Natural killer cell (primary cell): Measurements from ENCODE around the gene FAAH. TPM values are rescaled to one million over a fixed set of nuclear protein-coding genes. Genes with fewer than 3 reads are reported as not detected.

Source experiments
- ATAC-seq, 3 donors: fragments of 150-1000 bp in 2 of 3; fragments of 200-7000 bp in 1 of 3; cut with Tn5 transposase; 1 replicate in 1 of 3; 2 replicates in 2 of 3; pipeline ENCODE4 v1.10.0; 2021; ENCODE audit warnings: mild to moderate bottlenecking in 2 of 3, moderate library complexity in 2 of 3
- DNase-seq, 2 donors: peaks; one replicate each; pipeline versions ENCODE4 v3.0.0 to v3.0.0-alpha.2; 2013 to 2021; ENCODE audit warnings: mixed read lengths in 1 of 2
- H3K27ac ChIP-seq: one replicate; pipeline ENCODE4 v1.5.1; 2013; ENCODE audit warnings: mild to moderate bottlenecking, low read length
- H3K27me3 ChIP-seq: one replicate; pipeline ENCODE4 v1.6.1; 2013; ENCODE audit warnings: low read length; ENCODE audit not compliant: control insufficient read depth, insufficient read depth
- H3K36me3 ChIP-seq: one replicate; pipeline ENCODE4 v1.6.1; 2013; ENCODE audit warnings: low read length; ENCODE audit not compliant: control insufficient read depth, insufficient read depth
- H3K4me1 ChIP-seq: one replicate; pipeline ENCODE4 v1.6.1; 2013; ENCODE audit warnings: low read length; ENCODE audit not compliant: control insufficient read depth, insufficient read depth
- H3K4me3 ChIP-seq: one replicate; pipeline ENCODE4 v1.5.1; 2013; ENCODE audit warnings: low read length
- H3K9me3 ChIP-seq: one replicate; pipeline ENCODE4 v1.6.1; 2013; ENCODE audit warnings: low read length; ENCODE audit not compliant: control insufficient read depth, insufficient read depth
- H3K27ac Mint-ChIP-seq, 2 donors: one replicate each; pipeline ENCODE4 v1.8.0; 2022; ENCODE audit warnings: mild to moderate bottlenecking in 2 of 2, mixed read lengths in 2 of 2, moderate library complexity in 1 of 2
- H3K27me3 Mint-ChIP-seq, 2 donors: one replicate each; pipeline ENCODE4 v1.8.0; 2022; ENCODE audit warnings: low read depth in 2 of 2, mixed read lengths in 2 of 2
- H3K36me3 Mint-ChIP-seq: one replicate; pipeline ENCODE4 v1.8.0; 2022; ENCODE audit warnings: mixed read lengths
- H3K4me1 Mint-ChIP-seq, 2 donors: one replicate each; pipeline ENCODE4 v1.8.0; 2022; ENCODE audit warnings: mixed read lengths in 2 of 2
- H3K4me3 Mint-ChIP-seq: one replicate; pipeline ENCODE4 v1.8.0; 2022; ENCODE audit warnings: mild to moderate bottlenecking, moderate library complexity, mixed read lengths
- H3K9me3 Mint-ChIP-seq, 2 donors: one replicate each; pipeline ENCODE4 v1.8.0; 2022; ENCODE audit warnings: mixed read lengths in 2 of 2
- WGBS: methylation state at CpG from one replicate; pipeline ENCODE4 v1.1.7; 2013; ENCODE audit warnings: missing lambda C conversion rate; ENCODE audit not compliant: insufficient coverage; 5-methylcytosine and 5-hydroxymethylcytosine counted together
- intact Hi-C: fragments of 100-400 bp; cut with micrococcal nuclease; formaldehyde crosslinking; loops from one replicate; pipeline ENCODE4 v1.14.2; 2022
- total RNA-seq, 4 donors: library from RNA; stranded (reverse); fragments of 120-200 nt in 1 of 4; gene quantifications; one replicate each; pipeline versions ENCODE4 v1.2.3 to v1.2.4, GENCODE V29; 2013 to 2022
- TF ChIP-seq, protein P1 (sequence below): fragments of 200-600 bp; IDR thresholded peaks from one replicate; pipeline ENCODE4 v1.8.0; 2022; ENCODE audit warnings: antibody characterized with exemption

FAAH gene
- total RNA-seq, 3 donors from 2014 or later (not counting 1 experiment from before 2014, with no cell fraction given) = 4.7 to 10.0 (median 7.9) TPM

DNA sequence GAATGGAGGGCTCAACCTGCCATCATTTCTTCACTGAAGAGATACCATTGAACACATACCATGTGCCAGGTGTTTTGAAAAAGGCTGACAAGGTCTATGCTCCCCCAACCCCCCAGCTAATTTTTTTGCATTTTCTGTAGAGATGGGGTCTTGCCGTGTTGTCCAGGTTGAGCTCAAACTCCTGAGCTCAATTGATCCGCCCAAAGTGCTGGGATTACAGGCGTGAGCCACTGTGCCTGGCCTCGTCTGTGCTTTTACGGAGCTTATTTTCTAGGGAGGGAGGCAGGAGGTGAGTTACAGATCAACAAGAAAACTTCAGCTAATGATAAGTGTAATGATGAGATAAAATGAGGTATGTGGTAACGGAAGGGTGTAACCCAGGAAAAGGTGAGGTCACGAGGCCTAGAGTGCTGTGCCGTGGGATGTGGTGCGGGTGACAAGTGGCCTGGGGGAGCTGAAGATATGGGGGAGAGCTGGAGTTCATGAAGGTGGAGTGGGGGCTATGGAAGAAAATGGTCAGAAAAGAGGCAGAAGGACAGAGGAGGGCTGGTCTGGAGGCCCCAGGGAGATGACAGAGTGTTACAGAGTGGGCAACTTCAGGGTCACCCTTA lies 28.2 kb downstream of the FAAH start:
- Histone ChIP-seq H3K4me1 (no peaks in the 10 kb centered on the region), H3K36me3 (no peaks in the 10 kb centered on the region), H3K27me3 (no peaks in the 10 kb centered on the region), H3K9me3 (no peaks in the 10 kb centered on the region), H3K4me3 (no peak overlapping the region), H3K27ac (peak overlapping the region; percentile 55)
- no peaks in the 10 kb centered on the region for H3K36me3 Mint-ChIP-seq
- H3K4me3 Mint-ChIP-seq = no peak overlapping the region
- no peak for ATAC-seq
- TF ChIP-seq, protein P1, sequence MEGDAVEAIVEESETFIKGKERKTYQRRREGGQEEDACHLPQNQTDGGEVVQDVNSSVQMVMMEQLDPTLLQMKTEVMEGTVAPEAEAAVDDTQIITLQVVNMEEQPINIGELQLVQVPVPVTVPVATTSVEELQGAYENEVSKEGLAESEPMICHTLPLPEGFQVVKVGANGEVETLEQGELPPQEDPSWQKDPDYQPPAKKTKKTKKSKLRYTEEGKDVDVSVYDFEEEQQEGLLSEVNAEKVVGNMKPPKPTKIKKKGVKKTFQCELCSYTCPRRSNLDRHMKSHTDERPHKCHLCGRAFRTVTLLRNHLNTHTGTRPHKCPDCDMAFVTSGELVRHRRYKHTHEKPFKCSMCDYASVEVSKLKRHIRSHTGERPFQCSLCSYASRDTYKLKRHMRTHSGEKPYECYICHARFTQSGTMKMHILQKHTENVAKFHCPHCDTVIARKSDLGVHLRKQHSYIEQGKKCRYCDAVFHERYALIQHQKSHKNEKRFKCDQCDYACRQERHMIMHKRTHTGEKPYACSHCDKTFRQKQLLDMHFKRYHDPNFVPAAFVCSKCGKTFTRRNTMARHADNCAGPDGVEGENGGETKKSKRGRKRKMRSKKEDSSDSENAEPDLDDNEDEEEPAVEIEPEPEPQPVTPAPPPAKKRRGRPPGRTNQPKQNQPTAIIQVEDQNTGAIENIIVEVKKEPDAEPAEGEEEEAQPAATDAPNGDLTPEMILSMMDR = no peak
- no peaks in the 10 kb centered on the region for H3K9me3 Mint-ChIP-seq
- intact Hi-C loops = no loop called here
- peaks cover 13 to 22% of the 10 kb centered on the region in 2 donors for H3K27me3 Mint-ChIP-seq
- peak in 1 of 2 donors; percentile 45 for DNase-seq
- 86% methylated on average over 9 of the region's 9 CpGs for WGBS
- H3K27ac Mint-ChIP-seq = no peak overlapping the region
- H3K4me1 Mint-ChIP-seq = peaks cover 0 to 4% of the 10 kb centered on the region in 2 donors

DNA sequence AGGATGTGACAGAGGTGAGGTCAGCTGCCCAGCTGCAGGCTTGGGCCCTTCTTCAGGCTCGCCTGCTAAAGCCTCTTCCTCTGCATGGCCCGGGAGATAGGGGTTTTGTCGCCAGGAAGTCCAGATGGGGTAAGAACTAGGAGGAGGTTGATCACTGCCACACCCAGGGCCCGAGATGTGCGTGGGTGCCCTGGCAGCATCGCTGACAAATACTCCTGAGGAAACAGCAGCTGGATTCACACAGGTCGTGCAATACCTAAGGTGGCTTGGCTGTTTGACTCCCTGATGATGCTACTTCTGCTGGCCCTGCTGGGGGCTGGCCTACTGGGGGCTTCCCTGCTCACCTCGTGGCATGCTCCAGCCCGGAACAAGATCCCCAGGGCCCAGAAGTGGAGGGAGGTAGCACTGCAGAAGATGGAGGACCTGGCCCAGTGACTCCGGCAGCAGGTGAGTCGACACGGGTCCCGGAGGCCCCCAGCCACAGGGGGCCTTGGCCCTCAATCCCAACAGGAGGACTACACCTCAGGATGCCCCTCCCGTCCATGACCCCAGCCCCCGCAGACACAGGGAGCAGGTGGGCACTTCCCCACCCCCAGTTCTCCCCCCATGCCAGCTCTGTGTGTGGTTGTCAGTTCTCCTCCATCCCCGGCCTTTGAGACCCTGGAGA lies 29.6 kb downstream of the FAAH start:
- H3K27ac ChIP-seq = peak overlapping the region; percentile 30
- no peaks in the 10 kb centered on the region for H3K27me3 ChIP-seq
- H3K9me3 Mint-ChIP-seq = no peaks in the 10 kb centered on the region
- H3K4me1 ChIP-seq = no peaks in the 10 kb centered on the region
- no peak overlapping the region for H3K4me3 ChIP-seq
- H3K27ac Mint-ChIP-seq = no peak overlapping the region
- no peak overlapping the region for H3K4me3 Mint-ChIP-seq
- DNase-seq = no peak
- 83% methylated on average over 16 of the region's 16 CpGs for WGBS
- TF ChIP-seq, protein P1 = no peak
- no peaks in the 10 kb centered on the region for H3K36me3 ChIP-seq
- no peaks in the 10 kb centered on the region for H3K9me3 ChIP-seq
- intact Hi-C loops = no loop called here
- H3K36me3 Mint-ChIP-seq = no peaks in the 10 kb centered on the region
- no peak for ATAC-seq
- H3K27me3 Mint-ChIP-seq = peaks cover 13 to 22% of the 10 kb centered on the region in 2 donors
- peaks cover 0 to 4% of the 10 kb centered on the region in 2 donors for H3K4me1 Mint-ChIP-seq

DNA sequence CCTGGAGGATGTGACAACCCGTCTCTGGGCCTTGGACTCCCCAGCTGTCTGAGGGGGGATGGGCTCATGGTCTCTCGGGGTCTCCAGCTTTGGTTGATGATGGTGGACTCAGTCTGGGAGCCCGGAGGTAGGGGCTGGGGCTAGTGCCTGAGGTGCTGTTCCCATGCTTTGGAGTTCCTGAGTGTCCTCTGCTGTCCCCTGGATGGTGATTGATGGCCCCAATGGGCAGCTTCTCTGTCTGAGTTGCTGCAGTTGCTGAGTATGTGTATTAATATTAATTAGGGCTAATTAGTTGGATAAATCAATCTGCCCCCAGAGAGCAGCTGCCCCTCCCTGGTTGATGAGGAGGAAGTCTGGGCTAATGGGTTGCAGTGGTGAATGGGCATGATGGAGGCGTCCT lies 30.6 kb downstream of the FAAH start:
- intact Hi-C loops = no loop called here
- H3K9me3 ChIP-seq = no peaks in the 10 kb centered on the region
- no peak overlapping the region for H3K4me3 Mint-ChIP-seq
- H3K27ac ChIP-seq = no peak overlapping the region
- no peak for DNase-seq
- 73% methylated on average over 4 of the region's 4 CpGs for WGBS
- H3K27ac Mint-ChIP-seq = no peak overlapping the region
- peaks cover 0 to 4% of the 10 kb centered on the region in 2 donors for H3K4me1 Mint-ChIP-seq
- H3K36me3 ChIP-seq = no peaks in the 10 kb centered on the region
- no peak overlapping the region for H3K4me3 ChIP-seq
- no peaks in the 10 kb centered on the region for H3K9me3 Mint-ChIP-seq
- H3K27me3 ChIP-seq = no peaks in the 10 kb centered on the region
- TF ChIP-seq, protein P1 = no peak
- no peaks in the 10 kb centered on the region for H3K4me1 ChIP-seq
- no peak for ATAC-seq
- no peaks in the 10 kb centered on the region for H3K36me3 Mint-ChIP-seq
- H3K27me3 Mint-ChIP-seq = peaks cover 13 to 22% of the 10 kb centered on the region in 2 donors
